T-helper 1 cell treated with Interleukin-12 subunit alpha and Interleukin-12 subunit beta and Interleukin-4 antibody, amounts not matched to agents 30 μg/mL and 1 μg/mL, for 36 hours (primary cell): ENCODE results near the gene WFS1.

Experiments
- H3K27ac Mint-ChIP-seq: one replicate; pipeline ENCODE4 v1.8.0; 2021; ENCODE audit warnings: mild to moderate bottlenecking, mixed read lengths
- H3K27me3 Mint-ChIP-seq: one replicate; pipeline ENCODE4 v1.8.0; 2021; ENCODE audit warnings: low read depth, mixed read lengths
- H3K36me3 Mint-ChIP-seq: one replicate; pipeline ENCODE4 v1.8.0; 2021; ENCODE audit warnings: low read depth, mixed read lengths
- H3K4me1 Mint-ChIP-seq: one replicate; pipeline ENCODE4 v1.8.0; 2021; ENCODE audit warnings: low read depth, mixed read lengths
- H3K4me3 Mint-ChIP-seq: one replicate; pipeline ENCODE4 v1.8.0; 2021; ENCODE audit warnings: mild to moderate bottlenecking, moderate library complexity, mixed read lengths
- H3K9me3 Mint-ChIP-seq: one replicate; pipeline ENCODE4 v1.8.0; 2021; ENCODE audit warnings: mixed read lengths

Gene WFS1

GRCh38 chr4:6301051-6301731 is 31.5 kb downstream of the WFS1 start:
- peaks cover 4% of the 10 kb centered on the region for H3K27me3 Mint-ChIP-seq
- H3K9me3 Mint-ChIP-seq = no peaks in the 10 kb centered on the region
- H3K27ac Mint-ChIP-seq = no peak overlapping the region
- H3K36me3 Mint-ChIP-seq = no peaks in the 10 kb centered on the region
- H3K4me3 Mint-ChIP-seq = no peak overlapping the region
- no peaks in the 10 kb centered on the region for H3K4me1 Mint-ChIP-seq

GRCh38 chr4:6301732-6302442 is 32.2 kb downstream of the WFS1 start:
- Mint-ChIP-seq H3K4me3 (no peak overlapping the region), H3K9me3 (no peaks in the 10 kb centered on the region), H3K4me1 (no peaks in the 10 kb centered on the region), H3K36me3 (no peaks in the 10 kb centered on the region), H3K27me3 (peaks cover 11% of the 10 kb centered on the region), H3K27ac (no peak overlapping the region)

GRCh38 chr4:6302869-6303268 is 33.2 kb downstream of the WFS1 start:
- no peaks in the 10 kb centered on the region for H3K36me3 Mint-ChIP-seq
- H3K4me1 Mint-ChIP-seq = no peaks in the 10 kb centered on the region
- no peaks in the 10 kb centered on the region for H3K9me3 Mint-ChIP-seq
- no peak overlapping the region for H3K4me3 Mint-ChIP-seq
- peaks cover 14% of the 10 kb centered on the region for H3K27me3 Mint-ChIP-seq
- H3K27ac Mint-ChIP-seq = no peak overlapping the region

- Mint-ChIP-seq H3K36me3 (no peaks in the 10 kb centered on the region), H3K4me1 (no peaks in the 10 kb centered on the region), H3K27me3 (peaks cover 23% of the 10 kb centered on the region), H3K27ac (no peak overlapping the region), H3K4me3 (no peak overlapping the region), H3K9me3 (no peaks in the 10 kb centered on the region)
These were observed 34.3 kb downstream of the WFS1 start for GRCh38 chr4:6303943-6304342.

GRCh38 chr4:6306299-6306698 is 36.6 kb downstream of the WFS1 start:
- H3K9me3 Mint-ChIP-seq = no peaks in the 10 kb centered on the region
- H3K36me3 Mint-ChIP-seq = no peaks in the 10 kb centered on the region
- no peaks in the 10 kb centered on the region for H3K4me1 Mint-ChIP-seq
- H3K27ac Mint-ChIP-seq = no peak overlapping the region
- H3K4me3 Mint-ChIP-seq = no peak overlapping the region
- peaks cover 41% of the 10 kb centered on the region for H3K27me3 Mint-ChIP-seq

GRCh38 chr4:6307230-6307629 is 37.6 kb downstream of the WFS1 start:
- H3K9me3 Mint-ChIP-seq = no peaks in the 10 kb centered on the region
- peaks cover 48% of the 10 kb centered on the region for H3K27me3 Mint-ChIP-seq
- H3K4me3 Mint-ChIP-seq = no peak overlapping the region
- no peak overlapping the region for H3K27ac Mint-ChIP-seq
- H3K4me1 Mint-ChIP-seq = no peaks in the 10 kb centered on the region
- H3K36me3 Mint-ChIP-seq = no peaks in the 10 kb centered on the region

GRCh38 chr4:6307891-6308290 is 38.2 kb downstream of the WFS1 start:
- Mint-ChIP-seq H3K27ac (no peak overlapping the region), H3K9me3 (no peaks in the 10 kb centered on the region), H3K36me3 (no peaks in the 10 kb centered on the region), H3K27me3 (peaks cover 53% of the 10 kb centered on the region), H3K4me1 (no peaks in the 10 kb centered on the region), H3K4me3 (no peak overlapping the region)

- Mint-ChIP-seq H3K36me3 (no peaks in the 10 kb centered on the region), H3K4me1 (no peaks in the 10 kb centered on the region), H3K4me3 (peak overlapping the region; percentile 27), H3K27me3 (peaks cover 60% of the 10 kb centered on the region), H3K9me3 (no peaks in the 10 kb centered on the region), H3K27ac (no peak overlapping the region)
These were observed 39.4 kb downstream of the WFS1 start for GRCh38 chr4:6308899-6309643.

- Mint-ChIP-seq H3K27ac (no peak overlapping the region), H3K27me3 (peaks cover 65% of the 10 kb centered on the region), H3K4me3 (no peak overlapping the region), H3K4me1 (no peaks in the 10 kb centered on the region), H3K9me3 (no peaks in the 10 kb centered on the region), H3K36me3 (no peaks in the 10 kb centered on the region)
These were observed 40.1 kb downstream of the WFS1 start for GRCh38 chr4:6309777-6310176.

GRCh38 chr4:6313216-6313615 is 43.6 kb downstream of the WFS1 start:
- no peaks in the 10 kb centered on the region for H3K9me3 Mint-ChIP-seq
- no peaks in the 10 kb centered on the region for H3K4me1 Mint-ChIP-seq
- peaks cover 55% of the 10 kb centered on the region for H3K27me3 Mint-ChIP-seq
- no peaks in the 10 kb centered on the region for H3K36me3 Mint-ChIP-seq
- no peak overlapping the region for H3K4me3 Mint-ChIP-seq
- no peak overlapping the region for H3K27ac Mint-ChIP-seq

- Mint-ChIP-seq H3K27me3 (peaks cover 29% of the 10 kb centered on the region), H3K4me1 (peaks cover 13% of the 10 kb centered on the region), H3K36me3 (no peaks in the 10 kb centered on the region), H3K4me3 (no peak overlapping the region), H3K27ac (no peak overlapping the region), H3K9me3 (no peaks in the 10 kb centered on the region)
These were observed 46.9 kb downstream of the WFS1 start for GRCh38 chr4:6316461-6317003.

- Mint-ChIP-seq H3K27me3 (peaks cover 17% of the 10 kb centered on the region), H3K9me3 (no peaks in the 10 kb centered on the region), H3K4me3 (no peak overlapping the region), H3K27ac (no peak overlapping the region), H3K36me3 (no peaks in the 10 kb centered on the region), H3K4me1 (peaks cover 21% of the 10 kb centered on the region)
These were observed 48.6 kb downstream of the WFS1 start for GRCh38 chr4:6318206-6318605.

GRCh38 chr4:6319530-6320150 is 50.0 kb downstream of the WFS1 start:
- Mint-ChIP-seq H3K27ac (no peak overlapping the region), H3K9me3 (no peaks in the 10 kb centered on the region), H3K27me3 (peaks cover 17% of the 10 kb centered on the region), H3K36me3 (no peaks in the 10 kb centered on the region), H3K4me3 (no peak overlapping the region), H3K4me1 (peaks cover 26% of the 10 kb centered on the region)

GRCh38 chr4:6320663-6321062 is 51.0 kb downstream of the WFS1 start:
- Mint-ChIP-seq H3K4me3 (no peak overlapping the region), H3K27ac (no peak overlapping the region), H3K36me3 (no peaks in the 10 kb centered on the region), H3K4me1 (peaks cover 26% of the 10 kb centered on the region), H3K9me3 (no peaks in the 10 kb centered on the region), H3K27me3 (peaks cover 21% of the 10 kb centered on the region)
